ENCODE results near the gene AQR. TPM values are rescaled to one million over a fixed set of nuclear protein-coding genes. Genes with fewer than 3 reads are reported as not detected.

Gene AQR
- total and polyA plus RNA-seq, 2 experiments from 2014 or later, result 42.3 to 67.3 TPM

DNA sequence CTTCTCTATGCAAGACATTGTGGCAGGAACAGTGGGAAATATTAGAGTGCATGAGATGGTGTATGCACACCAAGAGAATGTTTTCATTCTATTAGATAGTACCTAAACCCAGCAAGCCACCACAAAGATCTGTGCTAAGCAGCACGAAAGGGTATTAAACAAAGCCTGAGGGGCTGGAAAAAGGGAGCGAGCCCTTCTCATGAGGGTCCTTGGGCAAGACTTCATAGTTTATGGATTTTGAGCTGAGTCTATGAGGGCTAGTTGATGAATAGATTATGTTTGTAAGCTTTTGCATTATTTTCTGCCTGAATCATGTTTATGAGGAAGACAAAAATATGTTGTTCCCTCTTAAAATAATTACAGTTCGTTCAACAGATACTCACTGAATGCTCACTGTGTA, 164.8 kb downstream of the AQR start:
- no peaks in the 10 kb centered on the region for H4K20me1 ChIP-seq (replicated peaks; ENCODE audit: insufficient read depth)
- H3K9me2 ChIP-seq (ENCODE audit: insufficient read depth), result 0 out of 2 replicates have a peak, but pooled peaks cover 4% of the 10 kb centered on the region
- H3F3A ChIP-seq (replicated peaks; ENCODE audit: low read depth), result no peaks in the 10 kb centered on the region
- Mint-ChIP-seq H3K4me3 (no peak overlapping the region), H3K27ac (no peak overlapping the region), H3K4me1 (peaks cover 6% of the 10 kb centered on the region), H3K9me3 (peaks cover 10% of the 10 kb centered on the region), H3K27me3 (ENCODE audit: insufficient read depth, low read depth, poor library complexity) (peaks cover 2% of the 10 kb centered on the region), H3K36me3 (ENCODE audit: low read depth) (peaks cover 8% of the 10 kb centered on the region; the same call in 1 of the 3 replicates)
- no peaks in the 10 kb centered on the region for H3K79me2 ChIP-seq (replicated peaks; ENCODE audit: insufficient read depth)
- no peak for ATAC-seq
- H3K36me3 ChIP-seq (ENCODE audit: insufficient read depth), result no peaks in the 10 kb centered on the region
- no peak overlapping the region for H3K27ac ChIP-seq (ENCODE audit: low read depth)
- no peaks in the 10 kb centered on the region for H3K27me3 ChIP-seq (ENCODE audit: insufficient read depth)
- TF ChIP-seq ZNF114 (CRISPR knock-in tag; IDR thresholded peaks at IDR 0.05) (no peak), NANOG (IDR thresholded peaks at IDR 0.05; ENCODE audit: borderline replicate concordance) (no peak), POLR2AphosphoS5 (IDR thresholded peaks at IDR 0.05; ENCODE audit: low read depth) (no peak), STAT1 (IDR thresholded peaks at IDR 0.05; ENCODE audit: unreplicated experiment) (no peak)
- TF ChIP-seq, protein P1, sequence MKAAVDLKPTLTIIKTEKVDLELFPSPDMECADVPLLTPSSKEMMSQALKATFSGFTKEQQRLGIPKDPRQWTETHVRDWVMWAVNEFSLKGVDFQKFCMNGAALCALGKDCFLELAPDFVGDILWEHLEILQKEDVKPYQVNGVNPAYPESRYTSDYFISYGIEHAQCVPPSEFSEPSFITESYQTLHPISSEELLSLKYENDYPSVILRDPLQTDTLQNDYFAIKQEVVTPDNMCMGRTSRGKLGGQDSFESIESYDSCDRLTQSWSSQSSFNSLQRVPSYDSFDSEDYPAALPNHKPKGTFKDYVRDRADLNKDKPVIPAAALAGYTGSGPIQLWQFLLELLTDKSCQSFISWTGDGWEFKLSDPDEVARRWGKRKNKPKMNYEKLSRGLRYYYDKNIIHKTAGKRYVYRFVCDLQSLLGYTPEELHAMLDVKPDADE (IDR thresholded peaks at IDR 0.05), result no peak
- TF ChIP-seq, protein P2, sequence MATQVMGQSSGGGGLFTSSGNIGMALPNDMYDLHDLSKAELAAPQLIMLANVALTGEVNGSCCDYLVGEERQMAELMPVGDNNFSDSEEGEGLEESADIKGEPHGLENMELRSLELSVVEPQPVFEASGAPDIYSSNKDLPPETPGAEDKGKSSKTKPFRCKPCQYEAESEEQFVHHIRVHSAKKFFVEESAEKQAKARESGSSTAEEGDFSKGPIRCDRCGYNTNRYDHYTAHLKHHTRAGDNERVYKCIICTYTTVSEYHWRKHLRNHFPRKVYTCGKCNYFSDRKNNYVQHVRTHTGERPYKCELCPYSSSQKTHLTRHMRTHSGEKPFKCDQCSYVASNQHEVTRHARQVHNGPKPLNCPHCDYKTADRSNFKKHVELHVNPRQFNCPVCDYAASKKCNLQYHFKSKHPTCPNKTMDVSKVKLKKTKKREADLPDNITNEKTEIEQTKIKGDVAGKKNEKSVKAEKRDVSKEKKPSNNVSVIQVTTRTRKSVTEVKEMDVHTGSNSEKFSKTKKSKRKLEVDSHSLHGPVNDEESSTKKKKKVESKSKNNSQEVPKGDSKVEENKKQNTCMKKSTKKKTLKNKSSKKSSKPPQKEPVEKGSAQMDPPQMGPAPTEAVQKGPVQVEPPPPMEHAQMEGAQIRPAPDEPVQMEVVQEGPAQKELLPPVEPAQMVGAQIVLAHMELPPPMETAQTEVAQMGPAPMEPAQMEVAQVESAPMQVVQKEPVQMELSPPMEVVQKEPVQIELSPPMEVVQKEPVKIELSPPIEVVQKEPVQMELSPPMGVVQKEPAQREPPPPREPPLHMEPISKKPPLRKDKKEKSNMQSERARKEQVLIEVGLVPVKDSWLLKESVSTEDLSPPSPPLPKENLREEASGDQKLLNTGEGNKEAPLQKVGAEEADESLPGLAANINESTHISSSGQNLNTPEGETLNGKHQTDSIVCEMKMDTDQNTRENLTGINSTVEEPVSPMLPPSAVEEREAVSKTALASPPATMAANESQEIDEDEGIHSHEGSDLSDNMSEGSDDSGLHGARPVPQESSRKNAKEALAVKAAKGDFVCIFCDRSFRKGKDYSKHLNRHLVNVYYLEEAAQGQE (IDR thresholded peaks at IDR 0.05; ENCODE audit: unreplicated experiment), result no peak
- no peak overlapping the region for H3K4me2 ChIP-seq
- no peak for DNase-seq (ENCODE audit: low spot score)
- no peak overlapping the region for H2AFZ ChIP-seq
- H3K4me3 ChIP-seq, result no peak overlapping the region
- peaks cover 9% of the 10 kb centered on the region; the same call in 1 of the 2 replicates for H3K4me1 ChIP-seq (ENCODE audit: insufficient read depth)

DNA sequence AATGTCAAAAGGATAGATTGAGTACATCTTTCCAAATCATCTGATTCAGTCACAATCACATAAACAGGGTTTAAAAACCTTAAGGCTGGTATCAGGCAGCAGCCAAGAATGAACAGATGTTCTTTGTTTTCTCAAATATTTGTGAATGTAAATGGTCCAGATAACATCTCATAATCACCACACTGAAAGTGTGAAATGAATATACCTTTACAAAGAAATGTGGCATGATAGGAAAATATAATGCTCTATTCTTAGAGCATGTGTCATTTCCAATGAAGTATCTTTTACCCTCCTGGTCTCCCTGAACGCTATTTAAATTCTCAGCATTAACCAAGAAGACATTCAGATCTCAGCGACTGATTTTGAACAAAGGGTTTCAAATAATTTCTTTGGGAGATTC, 165.4 kb downstream of the AQR start:
- no peaks in the 10 kb centered on the region for H3K27me3 ChIP-seq (ENCODE audit: insufficient read depth)
- TF ChIP-seq, protein P3, sequence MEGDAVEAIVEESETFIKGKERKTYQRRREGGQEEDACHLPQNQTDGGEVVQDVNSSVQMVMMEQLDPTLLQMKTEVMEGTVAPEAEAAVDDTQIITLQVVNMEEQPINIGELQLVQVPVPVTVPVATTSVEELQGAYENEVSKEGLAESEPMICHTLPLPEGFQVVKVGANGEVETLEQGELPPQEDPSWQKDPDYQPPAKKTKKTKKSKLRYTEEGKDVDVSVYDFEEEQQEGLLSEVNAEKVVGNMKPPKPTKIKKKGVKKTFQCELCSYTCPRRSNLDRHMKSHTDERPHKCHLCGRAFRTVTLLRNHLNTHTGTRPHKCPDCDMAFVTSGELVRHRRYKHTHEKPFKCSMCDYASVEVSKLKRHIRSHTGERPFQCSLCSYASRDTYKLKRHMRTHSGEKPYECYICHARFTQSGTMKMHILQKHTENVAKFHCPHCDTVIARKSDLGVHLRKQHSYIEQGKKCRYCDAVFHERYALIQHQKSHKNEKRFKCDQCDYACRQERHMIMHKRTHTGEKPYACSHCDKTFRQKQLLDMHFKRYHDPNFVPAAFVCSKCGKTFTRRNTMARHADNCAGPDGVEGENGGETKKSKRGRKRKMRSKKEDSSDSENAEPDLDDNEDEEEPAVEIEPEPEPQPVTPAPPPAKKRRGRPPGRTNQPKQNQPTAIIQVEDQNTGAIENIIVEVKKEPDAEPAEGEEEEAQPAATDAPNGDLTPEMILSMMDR (conservative IDR thresholded peaks at IDR 0.05; ENCODE audit: low read depth in 2 of 2), result no peak
- TF ChIP-seq NANOG (IDR thresholded peaks at IDR 0.05; ENCODE audit: borderline replicate concordance), result no peak
- TF ChIP-seq, protein P4, sequence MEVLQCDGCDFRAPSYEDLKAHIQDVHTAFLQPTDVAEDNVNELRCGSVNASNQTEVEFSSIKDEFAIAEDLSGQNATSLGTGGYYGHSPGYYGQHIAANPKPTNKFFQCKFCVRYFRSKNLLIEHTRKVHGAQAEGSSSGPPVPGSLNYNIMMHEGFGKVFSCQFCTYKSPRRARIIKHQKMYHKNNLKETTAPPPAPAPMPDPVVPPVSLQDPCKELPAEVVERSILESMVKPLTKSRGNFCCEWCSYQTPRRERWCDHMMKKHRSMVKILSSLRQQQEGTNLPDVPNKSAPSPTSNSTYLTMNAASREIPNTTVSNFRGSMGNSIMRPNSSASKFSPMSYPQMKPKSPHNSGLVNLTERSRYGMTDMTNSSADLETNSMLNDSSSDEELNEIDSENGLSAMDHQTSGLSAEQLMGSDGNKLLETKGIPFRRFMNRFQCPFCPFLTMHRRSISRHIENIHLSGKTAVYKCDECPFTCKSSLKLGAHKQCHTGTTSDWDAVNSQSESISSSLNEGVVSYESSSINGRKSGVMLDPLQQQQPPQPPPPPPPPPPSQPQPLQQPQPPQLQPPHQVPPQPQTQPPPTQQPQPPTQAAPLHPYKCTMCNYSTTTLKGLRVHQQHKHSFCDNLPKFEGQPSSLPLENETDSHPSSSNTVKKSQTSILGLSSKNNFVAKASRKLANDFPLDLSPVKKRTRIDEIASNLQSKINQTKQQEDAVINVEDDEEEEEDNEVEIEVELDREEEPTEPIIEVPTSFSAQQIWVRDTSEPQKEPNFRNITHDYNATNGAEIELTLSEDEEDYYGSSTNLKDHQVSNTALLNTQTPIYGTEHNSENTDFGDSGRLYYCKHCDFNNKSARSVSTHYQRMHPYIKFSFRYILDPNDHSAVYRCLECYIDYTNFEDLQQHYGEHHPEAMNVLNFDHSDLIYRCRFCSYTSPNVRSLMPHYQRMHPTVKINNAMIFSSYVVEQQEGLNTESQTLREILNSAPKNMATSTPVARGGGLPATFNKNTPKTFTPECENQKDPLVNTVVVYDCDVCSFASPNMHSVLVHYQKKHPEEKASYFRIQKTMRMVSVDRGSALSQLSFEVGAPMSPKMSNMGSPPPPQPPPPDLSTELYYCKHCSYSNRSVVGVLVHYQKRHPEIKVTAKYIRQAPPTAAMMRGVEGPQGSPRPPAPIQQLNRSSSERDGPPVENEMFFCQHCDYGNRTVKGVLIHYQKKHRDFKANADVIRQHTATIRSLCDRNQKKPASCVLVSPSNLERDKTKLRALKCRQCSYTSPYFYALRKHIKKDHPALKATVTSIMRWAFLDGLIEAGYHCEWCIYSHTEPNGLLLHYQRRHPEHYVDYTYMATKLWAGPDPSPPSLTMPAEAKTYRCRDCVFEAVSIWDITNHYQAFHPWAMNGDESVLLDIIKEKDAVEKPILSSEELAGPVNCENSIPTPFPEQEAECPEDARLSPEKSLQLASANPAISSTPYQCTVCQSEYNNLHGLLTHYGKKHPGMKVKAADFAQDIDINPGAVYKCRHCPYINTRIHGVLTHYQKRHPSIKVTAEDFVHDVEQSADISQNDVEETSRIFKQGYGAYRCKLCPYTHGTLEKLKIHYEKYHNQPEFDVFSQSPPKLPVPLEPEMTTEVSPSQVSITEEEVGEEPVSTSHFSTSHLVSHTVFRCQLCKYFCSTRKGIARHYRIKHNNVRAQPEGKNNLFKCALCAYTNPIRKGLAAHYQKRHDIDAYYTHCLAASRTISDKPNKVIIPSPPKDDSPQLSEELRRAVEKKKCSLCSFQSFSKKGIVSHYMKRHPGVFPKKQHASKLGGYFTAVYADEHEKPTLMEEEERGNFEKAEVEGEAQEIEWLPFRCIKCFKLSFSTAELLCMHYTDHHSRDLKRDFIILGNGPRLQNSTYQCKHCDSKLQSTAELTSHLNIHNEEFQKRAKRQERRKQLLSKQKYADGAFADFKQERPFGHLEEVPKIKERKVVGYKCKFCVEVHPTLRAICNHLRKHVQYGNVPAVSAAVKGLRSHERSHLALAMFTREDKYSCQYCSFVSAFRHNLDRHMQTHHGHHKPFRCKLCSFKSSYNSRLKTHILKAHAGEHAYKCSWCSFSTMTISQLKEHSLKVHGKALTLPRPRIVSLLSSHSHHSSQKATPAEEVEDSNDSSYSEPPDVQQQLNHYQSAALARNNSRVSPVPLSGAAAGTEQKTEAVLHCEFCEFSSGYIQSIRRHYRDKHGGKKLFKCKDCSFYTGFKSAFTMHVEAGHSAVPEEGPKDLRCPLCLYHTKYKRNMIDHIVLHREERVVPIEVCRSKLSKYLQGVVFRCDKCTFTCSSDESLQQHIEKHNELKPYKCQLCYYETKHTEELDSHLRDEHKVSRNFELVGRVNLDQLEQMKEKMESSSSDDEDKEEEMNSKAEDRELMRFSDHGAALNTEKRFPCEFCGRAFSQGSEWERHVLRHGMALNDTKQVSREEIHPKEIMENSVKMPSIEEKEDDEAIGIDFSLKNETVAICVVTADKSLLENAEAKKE (CRISPR knock-in tag; IDR thresholded peaks at IDR 0.05), result no peak
- no peak for TF ChIP-seq CREB1 (CRISPR knock-in tag; IDR thresholded peaks at IDR 0.05; ENCODE audit: low read depth)
- TF ChIP-seq EZH2phosphoT487 (IDR thresholded peaks at IDR 0.05; ENCODE audit: unreplicated experiment), result no peak
- no peaks in the 10 kb centered on the region for H3F3A ChIP-seq (replicated peaks; ENCODE audit: low read depth)
- ATAC-seq (no peak), DNase-seq (ENCODE audit: low spot score) (no peak)
- H2AFZ ChIP-seq, result no peak overlapping the region
- no peak overlapping the region for H3K4me3 ChIP-seq
- H3K27ac ChIP-seq (ENCODE audit: low read depth), result no peak overlapping the region
- 0 out of 2 replicates have a peak, but pooled peaks cover 4% of the 10 kb centered on the region for H3K9me2 ChIP-seq (ENCODE audit: insufficient read depth)
- H3K4me1 Mint-ChIP-seq, result peaks cover 12% of the 10 kb centered on the region
- no peaks in the 10 kb centered on the region for H3K36me3 ChIP-seq (ENCODE audit: insufficient read depth)
- H3K27ac Mint-ChIP-seq, result no peak overlapping the region
- peaks cover 10% of the 10 kb centered on the region for H3K9me3 Mint-ChIP-seq
- peaks cover 9% of the 10 kb centered on the region; the same call in 1 of the 2 replicates for H3K4me1 ChIP-seq (ENCODE audit: insufficient read depth)
- no peaks in the 10 kb centered on the region for H3K27me3 Mint-ChIP-seq (ENCODE audit: insufficient read depth, low read depth, poor library complexity)
- peaks cover 8% of the 10 kb centered on the region; the same call in 1 of the 3 replicates for H3K36me3 Mint-ChIP-seq (ENCODE audit: low read depth)
- no peaks in the 10 kb centered on the region for H4K20me1 ChIP-seq (replicated peaks; ENCODE audit: insufficient read depth)
- no peak overlapping the region for H3K4me2 ChIP-seq
- H3K79me2 ChIP-seq (replicated peaks; ENCODE audit: insufficient read depth), result no peaks in the 10 kb centered on the region
- H3K4me3 Mint-ChIP-seq, result no peak overlapping the region

Data from GM23338 (cell line).